Gastrocnemius medialis (tissue), 4 donors: ENCODE data around the gene ARHGAP1. TPM values are rescaled to one million over a fixed set of nuclear protein-coding genes. Genes with fewer than 3 reads are reported as not detected.

Experiments used
- ATAC-seq, 2 donors: fragments of 150-250 bp; one replicate each; pipeline ENCODE4 v1.9.1; 2016
- DNase-seq, 2 donors: peaks; one replicate each; pipeline ENCODE4 v3.0.0-alpha.2; 2019
- H3K27ac ChIP-seq, 4 donors: fragments of 200-600 bp; sonication (generic); 1 replicate in 1 of 4; 2 replicates in 3 of 4; pipeline ENCODE4 v1.5.1; 2016 to 2018; ENCODE audit warnings: mild to moderate bottlenecking in 2 of 4, moderate library complexity in 1 of 4
- H3K27me3 ChIP-seq, 3 donors: fragments of 200-600 bp; sonication (generic) in 2 of 3; 1 replicate in 1 of 3; 2 replicates in 2 of 3; pipeline versions ENCODE4 v1.5.1 to v1.6.0; 2016 to 2019; ENCODE audit warnings: mild to moderate bottlenecking in 1 of 3, moderate library complexity in 1 of 3
- H3K36me3 ChIP-seq, 2 donors: fragments of 200-600 bp; sonication (generic) in 1 of 2; one replicate each; pipeline ENCODE4 v1.5.1; 2017 to 2018
- H3K4me1 ChIP-seq, 2 donors: fragments of 200-600 bp; sonication (generic) in 1 of 2; one replicate each; pipeline ENCODE4 v1.5.1; 2016 to 2017; ENCODE audit warnings: mild to moderate bottlenecking in 2 of 2
- H3K4me3 ChIP-seq, 4 donors: fragments of 200-600 bp; sonication (generic) in 3 of 4; 1 replicate in 1 of 4; 2 replicates in 3 of 4; pipeline ENCODE4 v1.5.1; 2016 to 2019; ENCODE audit warnings: mild to moderate bottlenecking in 2 of 4
- H3K9me3 ChIP-seq, 3 donors: fragments of 200-600 bp; sonication (generic) in 2 of 3; 1 replicate in 1 of 3; 2 replicates in 2 of 3; pipeline ENCODE4 v1.5.1; 2016 to 2019
- POLR2A ChIP-seq, 2 donors: fragments of 450-650 bp; IDR thresholded peaks; one replicate each; pipeline ENCODE4 v1.6.1; 2017; ENCODE audit warnings: antibody characterized with exemption in 2 of 2, mild to moderate bottlenecking in 2 of 2, moderate library complexity in 2 of 2
- in situ Hi-C, 4 donors: fragments of 200-750 bp; cut with MboI; loops; one replicate each; pipeline versions ENCODE4 v1.15.0 to v1.8.0; 2017; ENCODE audit warnings: low sequenced_read_pairs in 4 of 4
- intact Hi-C: fragments of 100-400 bp; cut with DNase I; formaldehyde crosslinking; loops from one replicate; pipeline ENCODE4 v1.15.1; 2023; ENCODE audit warnings: low total_unique reads
- total RNA-seq, 4 donors: library from RNA; depleted of rRNA; stranded (reverse); fragments of >200 nt; gene quantifications; one replicate each; pipeline versions ENCODE4 v1.1.0 to v1.2.3, GENCODE V29; 2016
- TF ChIP-seq, protein P1 (sequence below), 5 experiments: fragments of 450-650 bp in 3 of 5; fragments of 200-600 bp in 2 of 5; sonication (generic) in 2 of 5; IDR thresholded peaks in 4 of 5; conservative IDR thresholded peaks in 1 of 5; 1 replicate in 4 of 5; 2 replicates in 1 of 5; pipeline ENCODE4 v1.5.1; 2016 to 2019; ENCODE audit warnings: antibody characterized with exemption in 5 of 5, mild to moderate bottlenecking in 3 of 5, moderate library complexity in 3 of 5

The ARHGAP1 gene
- total RNA-seq, 4 donors from 2014 or later, result 11.1 to 34.8 (median 24.6) TPM

DNA sequence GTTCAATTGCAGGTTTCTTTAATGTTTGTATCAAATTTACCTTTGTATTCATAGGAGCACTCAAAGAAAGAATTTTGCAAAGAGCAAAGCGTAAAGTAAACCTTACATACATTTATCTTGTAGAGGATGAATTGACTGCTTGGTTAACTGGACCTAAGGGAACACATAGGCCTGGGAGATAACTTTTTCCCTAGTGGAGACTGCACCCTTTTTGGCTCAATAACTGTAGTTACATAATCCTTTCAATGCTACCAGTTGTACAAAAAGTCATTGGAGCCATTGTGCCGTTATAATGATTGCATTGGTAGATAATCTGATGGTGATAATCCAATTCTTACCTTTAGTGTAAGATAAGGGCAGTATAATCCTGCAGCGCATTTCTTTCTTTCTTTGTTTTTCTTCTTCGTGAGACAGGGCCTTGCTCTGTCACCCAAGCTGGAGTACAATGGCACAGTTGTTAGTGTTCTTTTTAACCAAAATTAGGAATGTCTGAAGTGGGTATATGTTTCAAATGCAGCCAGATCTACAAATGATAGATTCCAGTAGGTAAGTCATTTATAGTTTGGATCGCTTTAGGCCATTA, 64.8 kb downstream of the ARHGAP1 start:
- Histone ChIP-seq H3K27me3 (no peaks in the 10 kb centered on the region), H3K27ac (no peak overlapping the region), H3K9me3 (no peaks in the 10 kb centered on the region), H3K4me1 (no peaks in the 10 kb centered on the region), H3K4me3 (no peak overlapping the region), H3K36me3 (peaks cover 0 to 23% of the 10 kb centered on the region in 2 donors)
- DNase-seq (no peak), ATAC-seq (no peak)
- in situ Hi-C loops (no loop called here), intact Hi-C loops (no loop called here)
- TF ChIP-seq POLR2A (IDR thresholded peaks at IDR 0.05), result no peak
- TF ChIP-seq, protein P1, sequence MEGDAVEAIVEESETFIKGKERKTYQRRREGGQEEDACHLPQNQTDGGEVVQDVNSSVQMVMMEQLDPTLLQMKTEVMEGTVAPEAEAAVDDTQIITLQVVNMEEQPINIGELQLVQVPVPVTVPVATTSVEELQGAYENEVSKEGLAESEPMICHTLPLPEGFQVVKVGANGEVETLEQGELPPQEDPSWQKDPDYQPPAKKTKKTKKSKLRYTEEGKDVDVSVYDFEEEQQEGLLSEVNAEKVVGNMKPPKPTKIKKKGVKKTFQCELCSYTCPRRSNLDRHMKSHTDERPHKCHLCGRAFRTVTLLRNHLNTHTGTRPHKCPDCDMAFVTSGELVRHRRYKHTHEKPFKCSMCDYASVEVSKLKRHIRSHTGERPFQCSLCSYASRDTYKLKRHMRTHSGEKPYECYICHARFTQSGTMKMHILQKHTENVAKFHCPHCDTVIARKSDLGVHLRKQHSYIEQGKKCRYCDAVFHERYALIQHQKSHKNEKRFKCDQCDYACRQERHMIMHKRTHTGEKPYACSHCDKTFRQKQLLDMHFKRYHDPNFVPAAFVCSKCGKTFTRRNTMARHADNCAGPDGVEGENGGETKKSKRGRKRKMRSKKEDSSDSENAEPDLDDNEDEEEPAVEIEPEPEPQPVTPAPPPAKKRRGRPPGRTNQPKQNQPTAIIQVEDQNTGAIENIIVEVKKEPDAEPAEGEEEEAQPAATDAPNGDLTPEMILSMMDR (IDR thresholded peaks at IDR 0.05 in 4 of 5, conservative IDR thresholded peaks at IDR 0.05 in 1 of 5), result no peak

DNA sequence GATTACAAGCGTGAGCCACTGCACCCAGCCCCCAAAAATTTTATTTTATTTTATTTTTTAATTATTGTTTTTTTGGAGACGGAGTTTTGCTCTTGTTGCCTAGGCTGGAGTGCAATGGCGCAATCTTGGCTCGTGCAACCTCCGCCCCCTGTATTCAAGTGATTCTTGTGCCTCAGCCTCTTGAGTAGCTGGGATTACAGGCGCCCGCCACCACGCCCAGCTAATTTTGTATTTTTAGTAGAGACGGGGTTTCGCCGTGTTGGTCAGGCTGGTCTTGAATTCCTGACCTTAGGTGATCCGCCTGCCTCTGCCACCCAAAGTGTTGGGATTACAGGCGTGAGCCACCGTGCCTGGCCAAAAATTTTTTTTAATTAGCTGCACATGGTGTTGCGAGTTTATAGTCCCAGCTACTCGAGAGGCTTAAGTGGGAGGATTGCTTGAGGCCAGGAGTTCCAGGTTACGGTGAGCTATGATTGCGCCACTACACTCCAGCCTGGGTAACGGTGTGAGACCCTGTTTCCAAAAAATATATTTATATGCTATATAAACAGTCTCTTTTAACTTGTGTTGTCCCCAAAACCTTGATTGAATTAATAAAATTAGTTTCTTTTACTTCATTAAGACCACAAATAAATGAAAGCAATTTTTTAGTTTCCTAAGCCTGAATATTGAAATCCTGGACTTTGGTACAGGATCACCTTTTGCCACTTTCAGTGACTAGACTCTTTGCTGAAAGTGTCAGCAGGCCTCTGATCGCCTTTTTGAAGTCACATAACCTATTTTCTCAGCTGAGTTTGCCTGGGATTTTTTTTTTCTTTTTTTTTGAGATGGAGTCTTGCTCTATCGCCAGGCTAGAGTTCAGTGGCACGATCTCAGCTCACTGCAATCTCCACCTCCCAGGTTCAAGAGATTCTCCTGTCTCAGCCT, 66.9 kb downstream of the ARHGAP1 start:
- H3K27me3 ChIP-seq, result no peaks in the 10 kb centered on the region
- intact Hi-C loops (no loop called here), in situ Hi-C loops (no loop called here)
- peaks cover 0 to 34% of the 10 kb centered on the region in 2 donors for H3K36me3 ChIP-seq
- no peak for TF ChIP-seq POLR2A (IDR thresholded peaks at IDR 0.05)
- H3K9me3 ChIP-seq, result no peaks in the 10 kb centered on the region
- no peak for DNase-seq
- H3K4me1 ChIP-seq, result no peaks in the 10 kb centered on the region
- no peak overlapping the region for H3K27ac ChIP-seq
- no peak for ATAC-seq
- no peak overlapping the region for H3K4me3 ChIP-seq

DNA sequence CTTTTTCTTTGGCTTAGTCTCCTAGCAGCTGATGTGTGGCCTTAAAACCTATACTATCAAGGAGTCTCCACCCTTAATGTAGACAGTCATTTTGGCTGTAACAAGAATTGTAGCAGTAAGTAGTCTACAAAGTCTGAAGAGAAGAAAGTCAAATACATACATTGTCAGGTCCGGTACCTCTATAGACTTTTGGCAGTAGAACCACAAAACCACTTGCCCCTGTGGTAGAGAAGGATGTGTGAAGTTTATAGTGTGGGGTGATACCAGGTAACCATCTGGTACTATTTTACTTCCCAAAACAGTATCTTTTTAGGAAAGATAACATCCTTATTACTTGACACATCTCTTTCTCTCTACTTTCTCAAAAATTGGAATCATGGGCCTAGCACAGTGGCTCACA, 67.9 kb downstream of the ARHGAP1 start:
- peaks cover 0 to 34% of the 10 kb centered on the region in 2 donors for H3K36me3 ChIP-seq
- no peaks in the 10 kb centered on the region for H3K9me3 ChIP-seq
- H3K4me3 ChIP-seq, result no peak overlapping the region
- in situ Hi-C loops (no loop called here), intact Hi-C loops (no loop called here)
- no peak overlapping the region for H3K27ac ChIP-seq
- no peak for ATAC-seq
- TF ChIP-seq, protein P1 (IDR thresholded peaks at IDR 0.05 in 4 of 5, conservative IDR thresholded peaks at IDR 0.05 in 1 of 5), result no peak
- TF ChIP-seq POLR2A (IDR thresholded peaks at IDR 0.05), result no peak
- no peak for DNase-seq
- H3K27me3 ChIP-seq, result no peaks in the 10 kb centered on the region
- peaks cover 0 to 7% of the 10 kb centered on the region in 2 donors for H3K4me1 ChIP-seq

DNA sequence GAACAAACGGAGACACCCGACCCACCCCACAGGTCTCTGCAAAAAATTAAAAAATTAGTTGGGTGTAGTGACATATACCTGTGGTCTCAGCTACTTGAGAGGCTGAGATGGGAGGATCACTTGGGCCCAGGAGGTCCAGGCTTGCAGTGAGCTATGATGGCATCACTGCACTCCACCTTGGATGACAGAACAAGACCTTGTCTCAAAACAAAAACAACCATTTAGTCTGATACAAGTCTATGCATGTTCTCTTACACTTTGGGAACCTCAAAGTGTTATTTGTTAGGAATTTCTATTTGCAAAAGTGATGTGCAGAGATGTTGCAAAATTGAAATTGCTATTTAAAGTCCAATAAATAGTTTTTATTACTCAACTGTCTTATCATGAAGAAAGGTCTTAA, 68.7 kb downstream of the ARHGAP1 start:
- intact Hi-C loops (no loop called here), in situ Hi-C loops (no loop called here)
- no peak for ATAC-seq
- Histone ChIP-seq H3K9me3 (no peaks in the 10 kb centered on the region), H3K27me3 (no peaks in the 10 kb centered on the region), H3K36me3 (peaks cover 0 to 38% of the 10 kb centered on the region in 2 donors), H3K4me1 (peaks cover 0 to 7% of the 10 kb centered on the region in 2 donors), H3K27ac (no peak overlapping the region), H3K4me3 (no peak overlapping the region)
- TF ChIP-seq POLR2A (IDR thresholded peaks at IDR 0.05), result no peak
- TF ChIP-seq, protein P1 (IDR thresholded peaks at IDR 0.05 in 4 of 5, conservative IDR thresholded peaks at IDR 0.05 in 1 of 5), result no peak
- DNase-seq, result no peak

DNA sequence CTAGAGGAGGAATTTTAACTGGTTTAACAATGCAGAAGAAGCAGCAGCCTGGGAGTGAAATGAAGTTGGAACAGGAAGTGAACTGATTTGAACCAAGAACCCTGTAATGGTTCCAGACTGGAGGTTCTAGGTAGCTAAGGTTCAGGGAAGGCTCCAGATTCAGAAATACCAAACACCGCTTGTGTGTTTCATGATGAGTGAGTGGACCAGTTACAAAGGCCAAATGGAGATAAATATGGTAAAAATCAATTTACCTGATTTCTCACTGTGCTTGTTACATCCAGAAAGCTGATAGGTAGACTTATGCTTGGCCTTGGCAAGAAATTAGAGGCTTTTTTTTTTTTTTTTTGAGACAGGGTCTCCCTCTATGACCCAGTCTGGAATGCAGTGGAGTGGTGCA, 70.2 kb downstream of the ARHGAP1 start:
- no peaks in the 10 kb centered on the region for H3K27me3 ChIP-seq
- no peak overlapping the region for H3K27ac ChIP-seq
- DNase-seq (no peak), ATAC-seq (no peak)
- no peak overlapping the region for H3K4me3 ChIP-seq
- peaks cover 0 to 53% of the 10 kb centered on the region in 2 donors for H3K36me3 ChIP-seq
- intact Hi-C loops (no loop called here), in situ Hi-C loops (no loop called here)
- H3K9me3 ChIP-seq, result no peaks in the 10 kb centered on the region
- TF ChIP-seq, protein P1 (IDR thresholded peaks at IDR 0.05 in 4 of 5, conservative IDR thresholded peaks at IDR 0.05 in 1 of 5), result no peak
- no peak for TF ChIP-seq POLR2A (IDR thresholded peaks at IDR 0.05)
- peaks cover 0 to 7% of the 10 kb centered on the region in 2 donors for H3K4me1 ChIP-seq
